Suprapubic skin (tissue), 4 donors: Measurements from ENCODE around the gene GLA. TPM values are rescaled to one million over a fixed set of nuclear protein-coding genes. Genes with fewer than 3 reads are reported as not detected.

ENCODE experiments used
- DNase-seq, 2 donors: peaks; one replicate each; pipeline ENCODE4 v3.0.0-alpha.2; 2019; ENCODE audit warnings: low spot score in 2 of 2
- H3K27ac ChIP-seq: fragments of 200-600 bp; sonication (generic); one replicate; pipeline ENCODE4 v1.5.1; 2019
- H3K27me3 ChIP-seq: fragments of 200-600 bp; sonication (generic); one replicate; pipeline ENCODE4 v1.5.1; 2019
- H3K36me3 ChIP-seq: fragments of 200-600 bp; sonication (generic); one replicate; pipeline ENCODE4 v1.5.1; 2019
- H3K4me1 ChIP-seq: fragments of 200-600 bp; sonication (generic); one replicate; pipeline ENCODE4 v1.5.1; 2019
- H3K4me3 ChIP-seq: fragments of 200-600 bp; sonication (generic); one replicate; pipeline ENCODE4 v1.5.1; 2019; ENCODE audit warnings: mild to moderate bottlenecking
- H3K9me3 ChIP-seq: fragments of 200-600 bp; sonication (generic); one replicate; pipeline ENCODE4 v1.5.1; 2019
- EP300 ChIP-seq: sonication (generic); formaldehyde crosslinking; IDR thresholded peaks from one replicate; pipeline ENCODE4 v1.6.1; 2017; ENCODE audit warnings: antibody characterized with exemption
- POLR2A ChIP-seq, 2 donors: fragments of 450-650 bp; IDR thresholded peaks; one replicate each; pipeline ENCODE4 v1.6.1; 2017; ENCODE audit warnings: antibody characterized with exemption in 2 of 2, mild to moderate bottlenecking in 2 of 2, moderate library complexity in 2 of 2
- POLR2AphosphoS5 ChIP-seq, 3 donors: sonication (generic); formaldehyde crosslinking; IDR thresholded peaks; one replicate each; pipeline ENCODE4 v1.6.1; 2017; ENCODE audit warnings: antibody characterized with exemption in 3 of 3
- WGBS: methylation state at CpG from one replicate; pipeline ENCODE4 v1.1.5; 2018; 5-methylcytosine and 5-hydroxymethylcytosine counted together
- total RNA-seq, 4 donors: library from RNA; depleted of rRNA; stranded (reverse); fragments of >200 nt; gene quantifications; one replicate each; pipeline ENCODE4 v1.1.0, GENCODE V29; 2016
- TF ChIP-seq, protein P1 (sequence below), 2 donors: fragments of 200-600 bp in 1 of 2; fragments of 450-650 bp in 1 of 2; sonication (generic) in 1 of 2; IDR thresholded peaks; one replicate each; pipeline ENCODE4 v1.5.1; 2016 to 2019; ENCODE audit warnings: antibody characterized with exemption in 2 of 2, mild to moderate bottlenecking in 1 of 2, moderate library complexity in 1 of 2

Gene GLA
- total RNA-seq, 4 donors from 2014 or later: 13.8 to 19.1 (median 16.9) TPM

DNA sequence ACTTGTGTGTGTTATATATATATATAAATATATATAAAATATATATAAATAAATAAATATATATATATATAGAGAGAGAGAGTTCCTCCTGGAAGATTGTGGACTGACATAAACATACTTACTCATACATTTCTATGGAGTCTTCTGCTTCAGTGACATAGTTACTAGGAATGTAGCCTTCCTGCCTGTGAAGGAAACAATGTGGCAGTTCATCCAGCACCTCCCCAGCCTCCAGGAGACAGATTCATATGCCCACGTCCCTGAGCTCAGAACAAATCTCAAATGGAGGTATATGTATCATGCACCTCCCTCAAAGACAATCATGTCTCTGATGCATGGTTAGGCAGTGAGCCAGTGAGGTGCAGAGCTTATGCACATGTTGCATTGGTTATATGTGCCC, 47.8 kb downstream of the GLA start:
- no peak for DNase-seq
- Histone ChIP-seq H3K4me1 (no peaks in the 10 kb centered on the region), H3K4me3 (no peak overlapping the region), H3K27ac (no peak overlapping the region), H3K27me3 (no peaks in the 10 kb centered on the region), H3K36me3 (no peaks in the 10 kb centered on the region), H3K9me3 (no peaks in the 10 kb centered on the region)
- TF ChIP-seq, protein P1, sequence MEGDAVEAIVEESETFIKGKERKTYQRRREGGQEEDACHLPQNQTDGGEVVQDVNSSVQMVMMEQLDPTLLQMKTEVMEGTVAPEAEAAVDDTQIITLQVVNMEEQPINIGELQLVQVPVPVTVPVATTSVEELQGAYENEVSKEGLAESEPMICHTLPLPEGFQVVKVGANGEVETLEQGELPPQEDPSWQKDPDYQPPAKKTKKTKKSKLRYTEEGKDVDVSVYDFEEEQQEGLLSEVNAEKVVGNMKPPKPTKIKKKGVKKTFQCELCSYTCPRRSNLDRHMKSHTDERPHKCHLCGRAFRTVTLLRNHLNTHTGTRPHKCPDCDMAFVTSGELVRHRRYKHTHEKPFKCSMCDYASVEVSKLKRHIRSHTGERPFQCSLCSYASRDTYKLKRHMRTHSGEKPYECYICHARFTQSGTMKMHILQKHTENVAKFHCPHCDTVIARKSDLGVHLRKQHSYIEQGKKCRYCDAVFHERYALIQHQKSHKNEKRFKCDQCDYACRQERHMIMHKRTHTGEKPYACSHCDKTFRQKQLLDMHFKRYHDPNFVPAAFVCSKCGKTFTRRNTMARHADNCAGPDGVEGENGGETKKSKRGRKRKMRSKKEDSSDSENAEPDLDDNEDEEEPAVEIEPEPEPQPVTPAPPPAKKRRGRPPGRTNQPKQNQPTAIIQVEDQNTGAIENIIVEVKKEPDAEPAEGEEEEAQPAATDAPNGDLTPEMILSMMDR (IDR thresholded peaks at IDR 0.05): no peak
- no peak for TF ChIP-seq POLR2AphosphoS5 (IDR thresholded peaks at IDR 0.05)
- no peak for TF ChIP-seq EP300
- no peak for TF ChIP-seq POLR2A (IDR thresholded peaks at IDR 0.05)
- WGBS: 36% methylated on average over 1 of the region's 1 CpG

DNA sequence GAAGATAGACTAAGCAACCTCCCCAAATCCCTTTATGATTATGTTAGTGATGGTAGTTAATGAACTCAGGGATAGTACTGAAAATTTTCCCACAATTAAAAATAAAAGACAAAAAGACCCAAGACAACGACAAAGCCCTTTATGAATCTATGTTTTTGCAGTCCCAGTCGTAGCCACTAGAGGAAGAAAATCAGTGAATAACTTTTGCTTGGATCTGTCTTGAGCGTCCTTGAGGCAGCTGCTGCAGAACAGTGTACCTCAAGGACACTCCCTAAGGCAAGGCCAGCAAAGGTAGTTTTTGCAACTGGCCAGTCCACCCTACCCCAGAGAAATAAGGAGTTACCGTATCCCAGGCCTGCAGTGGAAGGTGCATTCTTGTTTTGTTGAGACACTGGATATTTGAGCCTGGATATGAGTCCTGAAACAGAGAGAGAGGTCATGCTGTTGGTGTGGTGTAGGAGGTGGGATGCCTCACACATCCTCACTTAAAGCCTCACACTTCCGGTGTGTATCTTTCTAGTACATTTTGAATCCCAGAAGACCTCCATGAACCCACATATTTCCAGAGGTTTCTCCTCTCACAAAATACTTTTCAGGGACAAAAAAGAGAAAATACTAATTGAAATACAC, 50.4 kb downstream of the GLA start:
- H3K4me1 ChIP-seq: no peaks in the 10 kb centered on the region
- TF ChIP-seq POLR2A (IDR thresholded peaks at IDR 0.05): no peak
- no peak for TF ChIP-seq POLR2AphosphoS5 (IDR thresholded peaks at IDR 0.05)
- TF ChIP-seq EP300: no peak
- TF ChIP-seq, protein P1 (IDR thresholded peaks at IDR 0.05): peak in 1 of 2 donors; percentile 10
- 52% methylated on average over 5 of the region's 5 CpGs for WGBS
- DNase-seq: no peak
- H3K4me3 ChIP-seq: no peak overlapping the region
- no peaks in the 10 kb centered on the region for H3K36me3 ChIP-seq
- H3K9me3 ChIP-seq: no peaks in the 10 kb centered on the region
- no peaks in the 10 kb centered on the region for H3K27me3 ChIP-seq
- H3K27ac ChIP-seq: no peak overlapping the region

DNA sequence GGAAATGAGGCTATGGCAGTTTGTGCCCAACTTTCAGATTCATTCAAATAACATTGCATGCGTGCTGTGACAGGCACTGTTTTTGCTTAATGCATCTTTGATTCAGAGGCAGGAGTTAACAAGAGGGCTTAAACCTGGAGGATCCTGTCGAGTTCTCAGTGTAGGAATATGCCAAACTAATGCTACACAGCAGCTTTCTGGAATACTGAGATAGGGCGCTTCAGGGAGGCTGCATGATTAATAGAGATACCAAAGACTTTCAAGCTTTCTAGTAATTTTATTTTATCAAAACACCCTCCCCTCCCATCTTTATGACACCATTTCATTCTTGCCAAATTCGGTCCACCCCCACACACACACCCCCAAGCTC, 58.5 kb downstream of the GLA start:
- TF ChIP-seq EP300 (no peak), POLR2AphosphoS5 (IDR thresholded peaks at IDR 0.05) (no peak), POLR2A (IDR thresholded peaks at IDR 0.05) (no peak)
- TF ChIP-seq, protein P1 (IDR thresholded peaks at IDR 0.05): no peak
- H3K27ac ChIP-seq: peak overlapping the region; percentile 86
- no peaks in the 10 kb centered on the region for H3K36me3 ChIP-seq
- H3K27me3 ChIP-seq: no peaks in the 10 kb centered on the region
- no peak for DNase-seq
- H3K4me3 ChIP-seq: peak overlapping the region; percentile 59
- H3K9me3 ChIP-seq: no peaks in the 10 kb centered on the region
- peaks cover 8% of the 10 kb centered on the region for H3K4me1 ChIP-seq
- 35% methylated on average over 4 of the region's 4 CpGs for WGBS

DNA sequence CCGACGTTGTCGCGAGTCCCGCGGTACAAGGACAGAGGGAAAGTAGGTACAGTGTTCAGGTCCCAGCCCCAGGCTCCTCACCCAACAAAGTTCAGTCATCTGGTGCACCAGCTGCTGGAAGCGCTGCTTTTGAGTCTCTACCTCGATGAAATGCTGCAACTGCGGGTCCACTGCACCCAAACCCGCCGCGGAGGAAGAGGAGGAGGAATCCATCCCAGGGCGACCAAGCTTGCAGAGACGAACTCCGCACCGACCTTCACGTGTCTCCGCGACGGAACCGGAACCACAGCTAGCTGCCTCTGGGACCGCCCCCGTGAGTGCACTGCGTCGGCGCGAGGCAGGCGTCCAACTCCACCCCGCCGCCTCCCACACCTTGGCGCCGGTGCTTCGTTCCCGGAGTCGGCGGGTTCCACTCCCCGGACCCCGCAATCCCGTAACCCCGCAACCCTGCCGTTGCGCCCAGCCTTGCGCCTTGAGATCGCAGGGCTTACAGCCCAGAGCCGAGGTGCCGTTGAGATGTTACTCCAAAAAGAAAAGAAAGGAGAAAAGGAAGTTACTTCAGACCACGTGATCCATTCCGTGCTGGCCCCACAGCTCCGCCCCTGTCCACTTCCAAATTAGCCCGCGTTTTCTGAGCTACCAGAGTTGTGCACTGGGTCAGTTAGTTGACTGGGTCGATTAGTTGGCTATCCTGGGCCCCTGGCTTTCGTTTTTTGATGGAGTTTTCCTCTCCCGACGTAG, 59.1 kb downstream of the GLA start, which contains the start of gene TIMM8A:
Gene TIMM8A (minus strand): TSS at position 291 of the 741 bp plus-strand sequence. CDS start 78 bp downstream, at position 213.
- Histone ChIP-seq H3K9me3 (no peaks in the 10 kb centered on the region), H3K27me3 (no peaks in the 10 kb centered on the region), H3K4me3 (peak within 1 kb of the TSS; percentile 59), H3K36me3 (no peaks in the 10 kb centered on the region), H3K4me1 (peaks cover 8% of the 10 kb centered on the region), H3K27ac (peak within 1 kb of the TSS; percentile 86)
- TF ChIP-seq POLR2A (IDR thresholded peaks at IDR 0.05): no peak
- TF ChIP-seq POLR2AphosphoS5 (IDR thresholded peaks at IDR 0.05): peak in 1 of 3 donors; percentile 32
- TF ChIP-seq EP300: no peak
- TF ChIP-seq, protein P1 (IDR thresholded peaks at IDR 0.05): no peak
- DNase-seq: peak; percentile 84 to 86
- WGBS: 47% methylated on average over 35 of the region's 55 CpGs

DNA sequence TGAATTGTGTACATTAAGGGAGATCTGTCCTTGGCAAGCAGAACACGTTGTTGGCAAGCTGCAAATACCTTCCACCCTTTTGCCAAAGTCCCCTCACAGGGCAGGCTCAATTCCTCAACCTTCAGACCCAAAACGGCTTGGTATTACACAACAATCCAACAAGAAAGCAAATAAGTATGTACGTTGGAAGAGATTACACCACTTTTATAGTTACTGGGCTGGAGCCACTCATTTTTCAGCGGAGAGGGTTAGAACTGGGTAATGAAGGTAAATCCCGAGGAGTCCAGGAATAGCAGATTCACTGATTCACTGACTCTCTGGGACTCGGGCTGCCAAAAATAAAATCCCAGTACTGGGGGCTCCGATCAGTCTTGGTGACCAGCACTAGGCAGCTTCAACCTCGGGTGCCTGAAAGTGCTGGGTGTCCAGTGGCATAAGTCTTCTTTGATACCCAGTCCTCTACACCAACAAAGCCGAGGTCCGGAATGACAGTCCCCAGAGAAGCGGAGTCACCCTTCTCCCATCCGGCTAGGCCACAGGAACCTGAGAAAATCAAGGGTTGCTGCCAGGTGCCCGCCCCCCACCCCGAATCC, 59.8 kb downstream of the GLA start:
- Histone ChIP-seq H3K27ac (peak overlapping the region; percentile 86), H3K36me3 (no peaks in the 10 kb centered on the region), H3K4me3 (peak overlapping the region; percentile 59), H3K9me3 (no peaks in the 10 kb centered on the region), H3K27me3 (no peaks in the 10 kb centered on the region), H3K4me1 (peaks cover 8% of the 10 kb centered on the region)
- no peak for DNase-seq
- no peak for TF ChIP-seq POLR2AphosphoS5 (IDR thresholded peaks at IDR 0.05)
- TF ChIP-seq POLR2A (IDR thresholded peaks at IDR 0.05): no peak
- TF ChIP-seq, protein P1 (IDR thresholded peaks at IDR 0.05): no peak
- TF ChIP-seq EP300: no peak
- WGBS: 23% methylated on average over 9 of the region's 14 CpGs
